Panc1 (cell line): ENCODE measurements around the gene TMEM45A. TPM values are rescaled to one million over a fixed set of nuclear protein-coding genes. Genes with fewer than 3 reads are reported as not detected.

Experiments
- ATAC-seq: fragments of 200-7000 bp; cut with Tn5 transposase; 2 replicates; pipeline ENCODE4 v1.9.1; 2020; ENCODE audit warnings: mild to moderate bottlenecking, moderate library complexity
- BruUV-seq: library from RNA; stranded (reverse); fragments of 400-500 nt; replicated peaks from 2 replicates; lab custom pipeline; 2021; lab: Mats Ljungman, UMichigan
- CTCF ChIA-PET: fragments of 300-600 bp; sonication (Branson Sonifier 250); formaldehyde crosslinking; loops from one replicate; lab custom pipeline; 2022; ENCODE audit warnings: antibody characterized with exemption; lab: Charles Lee
- POLR2A ChIA-PET: fragments of 300-600 bp; sonication (Branson Sonifier 250); formaldehyde crosslinking; loops from one replicate; lab custom pipeline; 2022; ENCODE audit warnings: antibody characterized with exemption; lab: Charles Lee
- DNase-seq: peaks from one replicate; pipeline ENCODE4 v3.0.0-alpha.2; 2010; ENCODE audit warnings: low read depth, low spot score
- H3K27ac ChIP-seq: 2 replicates; pipeline ENCODE4 v1.5.1; 2011; ENCODE audit warnings: mild to moderate bottlenecking, low read length, inconsistent platforms
- H3K27me3 ChIP-seq: fragments of 200-500 bp; sonication (Bioruptor generic); 2 replicates; pipeline ENCODE4 v1.6.0; 2014; ENCODE audit warnings: low read length, inconsistent platforms; ENCODE audit not compliant: control insufficient read depth, insufficient read depth
- H3K36me3 ChIP-seq: fragments of 200-500 bp; sonication (Bioruptor generic); 2 replicates; pipeline ENCODE4 v1.5.1; 2014; ENCODE audit warnings: inconsistent platforms, mild to moderate bottlenecking, low read length, moderate library complexity; ENCODE audit not compliant: control insufficient read depth, insufficient read depth
- H3K4me1 ChIP-seq: 2 replicates; pipeline ENCODE4 v1.5.1; 2011; ENCODE audit warnings: inconsistent platforms, mild to moderate bottlenecking, low read length, moderate library complexity; ENCODE audit not compliant: control insufficient read depth, insufficient read depth
- H3K4me3 ChIP-seq, 2 experiments: 2 replicates each; pipeline ENCODE4 v1.5.1; 2011 to 2012; ENCODE audit warnings: low read depth in 2 of 2, low read length in 2 of 2, mild to moderate bottlenecking in 2 of 2, inconsistent platforms in 1 of 2, moderate library complexity in 1 of 2
- H3K9me3 ChIP-seq: fragments of 200-500 bp; sonication (Bioruptor generic); 2 replicates; pipeline ENCODE4 v1.5.1; 2014; ENCODE audit warnings: low read depth, mild to moderate bottlenecking, inconsistent platforms, low read length, moderate library complexity; ENCODE audit not compliant: control insufficient read depth, insufficient read depth
- CTCF ChIP-seq: fragments of 450-650 bp; IDR thresholded peaks from 2 replicates; pipeline ENCODE4 v1.5.1; 2017; ENCODE audit warnings: mild to moderate bottlenecking
- POLR2AphosphoS5 ChIP-seq: IDR thresholded peaks from 2 replicates; pipeline ENCODE4 v1.6.1; 2012; ENCODE audit warnings: mild to moderate bottlenecking, low read depth, low read length, moderate library complexity
- REST ChIP-seq, 2 experiments: IDR thresholded peaks; 2 replicates each; pipeline ENCODE4 v1.6.1; 2011 to 2012; ENCODE audit warnings: low read depth in 2 of 2, control low read depth in 1 of 2, low read length in 1 of 2, mild to moderate bottlenecking in 1 of 2, moderate library complexity in 1 of 2; ENCODE audit not compliant: insufficient read depth in 1 of 2
- SIN3A ChIP-seq: IDR thresholded peaks from 2 replicates; pipeline ENCODE4 v1.6.1; 2012; ENCODE audit warnings: low read depth, mild to moderate bottlenecking, low read length, moderate library complexity, borderline replicate concordance; ENCODE audit not compliant: insufficient read depth
- TCF7L2 ChIP-seq: IDR thresholded peaks from 2 replicates; pipeline ENCODE4 v1.6.1; 2011; ENCODE audit warnings: mild to moderate bottlenecking, low read depth, low read length, inconsistent platforms
- in situ Hi-C: cut with HindIII; loops from 2 replicates; pipeline ENCODE4 v1.10.0; 2016; ENCODE audit warnings: low sequenced_read_pairs, low pct_unique_long_range_greater_than_20kb
- intact Hi-C: fragments of 100-400 bp; cut with micrococcal nuclease; formaldehyde crosslinking; loops from one replicate; pipeline ENCODE4 v1.10.0; 2022; ENCODE audit not compliant: unreplicated experiment
- total RNA-seq: library from RNA; stranded (reverse); gene quantifications from one replicate; pipeline ENCODE4 v1.2.1, GENCODE V29; 2021; ENCODE audit not compliant: unreplicated experiment

The TMEM45A gene
- total RNA-seq, 1 experiment from 2014 or later = 8.6 TPM

- H3K36me3 ChIP-seq = no peaks in the 10 kb centered on the region
- H3K9me3 ChIP-seq = no peaks in the 10 kb centered on the region
- BruUV-seq = no TSS peak
- H3K27ac ChIP-seq = no peak overlapping the region
- intact Hi-C loops = no loop called here
- ChIA-PET POLR2A (no interaction called here), CTCF (no interaction called here)
- H3K4me1 ChIP-seq = no peaks in the 10 kb centered on the region
- in situ Hi-C loops = no loop called here
- no peaks in the 10 kb centered on the region for H3K27me3 ChIP-seq
- TF ChIP-seq CTCF = no peak
- no peak for TF ChIP-seq SIN3A
- TF ChIP-seq POLR2AphosphoS5 = no peak
- no peak for TF ChIP-seq TCF7L2
- TF ChIP-seq REST (IDR thresholded peaks at IDR 0.05; ENCODE audit: insufficient read depth in 1 of 2, low read depth in 2 of 2, low read length in 1 of 2) = no peak
- H3K4me3 ChIP-seq = no peak overlapping the region
- no peak for DNase-seq
- ATAC-seq = no peak
These were observed 70.8 kb downstream of the TMEM45A start for GRCh38 chr3:100563228-100563627.

- H3K27ac ChIP-seq = no peak overlapping the region
- H3K4me1 ChIP-seq = no peaks in the 10 kb centered on the region
- no peaks in the 10 kb centered on the region for H3K27me3 ChIP-seq
- ChIA-PET POLR2A (no interaction called here), CTCF (no interaction called here)
- H3K4me3 ChIP-seq = no peak overlapping the region
- no peak for DNase-seq
- H3K9me3 ChIP-seq = no peaks in the 10 kb centered on the region
- in situ Hi-C loops = no loop called here
- intact Hi-C loops = no loop called here
- no peak for ATAC-seq
- TF ChIP-seq CTCF = no peak
- no peak for TF ChIP-seq REST (IDR thresholded peaks at IDR 0.05; ENCODE audit: insufficient read depth in 1 of 2, low read depth in 2 of 2, low read length in 1 of 2)
- no peak for TF ChIP-seq SIN3A
- TF ChIP-seq TCF7L2 = no peak
- TF ChIP-seq POLR2AphosphoS5 = no peak
- BruUV-seq = no TSS peak
- H3K36me3 ChIP-seq = no peaks in the 10 kb centered on the region
These were observed 71.3 kb downstream of the TMEM45A start for GRCh38 chr3:100563652-100564211.
